BLaER1 (cell line): ENCODE results near the gene RUFY3.
"Not testable (repeated sequence)": the region's sequence is repeated elsewhere in the genome, so short reads cannot be mapped to it uniquely, and the experiment has no call there.

Source experiments
- H3K27ac ChIP-seq: shearing (Covaris generic); formaldehyde crosslinking; 2 replicates; pipeline ENCODE4 v1.8.1; 2022
- H3K27me3 ChIP-seq: shearing (Covaris generic); formaldehyde crosslinking; 2 replicates; pipeline ENCODE4 v1.8.1; 2022
- H3K36me3 ChIP-seq: shearing (Covaris generic); formaldehyde crosslinking; 2 replicates; pipeline ENCODE4 v1.8.1; 2022
- H3K4me1 ChIP-seq: shearing (Covaris generic); formaldehyde crosslinking; 2 replicates; pipeline ENCODE4 v1.8.1; 2022
- H3K4me2 ChIP-seq: shearing (Covaris generic); formaldehyde crosslinking; 2 replicates; pipeline ENCODE4 v1.8.1; 2022
- H3K4me3 ChIP-seq: shearing (Covaris generic); formaldehyde crosslinking; 2 replicates; pipeline ENCODE4 v1.8.1; 2022
- H3K9ac ChIP-seq: shearing (Covaris generic); formaldehyde crosslinking; 2 replicates; pipeline ENCODE4 v1.8.1; 2022
- H3K9me3 ChIP-seq: shearing (Covaris generic); formaldehyde crosslinking; 2 replicates; pipeline ENCODE4 v1.8.1; 2022
- H4K20me1 ChIP-seq: shearing (Covaris generic); formaldehyde crosslinking; 2 replicates; pipeline ENCODE4 v1.8.1; 2022
- Cebpa-rat ChIP-seq: shearing (Covaris generic); IDR thresholded peaks from 2 replicates; pipeline ENCODE4 v1.8.1; 2022

Gene RUFY3

GRCh38 chr4:70687821-70688794 lies 33.7 kb upstream of the RUFY3 start, which contains the start of gene UTP3:
TSS of gene UTP3 (plus strand) at chr4:70688532. CDS start at chr4:70688678, 146 bp downstream.
- Histone ChIP-seq H3K4me1 (peaks cover 44% of the 10 kb centered on the region), H3K4me2 (peak within 1 kb of the TSS; percentile 89), H3K4me3 (peak within 1 kb of the TSS; percentile 85), H3K27me3 (no peaks in the 10 kb centered on the region), H4K20me1 (peaks cover 40% of the 10 kb centered on the region), H3K9me3 (no peaks in the 10 kb centered on the region), H3K9ac (peak within 1 kb of the TSS; percentile 92), H3K36me3 (peaks cover 11% of the 10 kb centered on the region; the same call in 1 of the 2 replicates), H3K27ac (peak within 1 kb of the TSS; percentile 94)
- TF ChIP-seq Cebpa-rat = no peak

- Histone ChIP-seq H4K20me1 (peaks cover 40% of the 10 kb centered on the region), H3K4me1 (peaks cover 44% of the 10 kb centered on the region), H3K9ac (peak overlapping the region; percentile 92), H3K4me2 (peak overlapping the region; percentile 89), H3K27me3 (no peaks in the 10 kb centered on the region), H3K27ac (peak overlapping the region; percentile 94), H3K9me3 (no peaks in the 10 kb centered on the region), H3K36me3 (peaks cover 11% of the 10 kb centered on the region; the same call in 1 of the 2 replicates), H3K4me3 (peak overlapping the region; percentile 85)
- no peak for TF ChIP-seq Cebpa-rat
Observed at GRCh38 chr4:70688795-70689231, 33.0 kb upstream of the RUFY3 start.

GRCh38 chr4:70691661-70692060 lies 30.1 kb upstream of the RUFY3 start:
- H3K9ac ChIP-seq = no peak overlapping the region
- no peak for TF ChIP-seq Cebpa-rat
- peak overlapping the region; percentile 89 for H3K4me2 ChIP-seq
- no peak overlapping the region for H3K4me3 ChIP-seq
- H3K27me3 ChIP-seq = no peaks in the 10 kb centered on the region
- H4K20me1 ChIP-seq = peaks cover 52% of the 10 kb centered on the region
- no peaks in the 10 kb centered on the region for H3K9me3 ChIP-seq
- H3K27ac ChIP-seq = no peak overlapping the region
- H3K36me3 ChIP-seq = peaks cover 11% of the 10 kb centered on the region; the same call in 1 of the 2 replicates
- peaks cover 44% of the 10 kb centered on the region for H3K4me1 ChIP-seq

- H3K36me3 ChIP-seq = peaks cover 11% of the 10 kb centered on the region; the same call in 1 of the 2 replicates
- peaks cover 42% of the 10 kb centered on the region for H4K20me1 ChIP-seq
- not testable (repeated sequence) for H3K9ac ChIP-seq, H3K27ac ChIP-seq, H3K27me3 ChIP-seq, H3K9me3 ChIP-seq, H3K4me2 ChIP-seq, H3K4me3 ChIP-seq
- H3K4me1 ChIP-seq = peaks cover 27% of the 10 kb centered on the region
Observed at GRCh38 chr4:70694633-70695032, 27.1 kb upstream of the RUFY3 start.

GRCh38 chr4:70698435-70698834 lies 23.3 kb upstream of the RUFY3 start:
- H3K36me3 ChIP-seq, H3K27me3 ChIP-seq, H3K9me3 ChIP-seq, H3K4me1 ChIP-seq, H3K27ac ChIP-seq, H3K9ac ChIP-seq, H3K4me3 ChIP-seq, H3K4me2 ChIP-seq: not testable (repeated sequence)
- 0 out of 2 replicates have a peak, but pooled peaks cover 12% of the 10 kb centered on the region for H4K20me1 ChIP-seq

- TF ChIP-seq Cebpa-rat = no peak
- Histone ChIP-seq H3K4me1 (peaks cover 15% of the 10 kb centered on the region), H3K27ac (no peak overlapping the region), H4K20me1 (peaks cover 8% of the 10 kb centered on the region; the same call in 1 of the 2 replicates), H3K27me3 (no peaks in the 10 kb centered on the region), H3K36me3 (no peaks in the 10 kb centered on the region), H3K9ac (no peak overlapping the region), H3K9me3 (no peaks in the 10 kb centered on the region), H3K4me2 (no peak overlapping the region), H3K4me3 (no peak overlapping the region)
Observed at GRCh38 chr4:70700712-70701111, 21.1 kb upstream of the RUFY3 start.

GRCh38 chr4:70701271-70701670 lies 20.5 kb upstream of the RUFY3 start:
- TF ChIP-seq Cebpa-rat = no peak
- Histone ChIP-seq H3K4me2 (no peak overlapping the region), H4K20me1 (peaks cover 3% of the 10 kb centered on the region; the same call in 1 of the 2 replicates), H3K9me3 (no peaks in the 10 kb centered on the region), H3K27me3 (no peaks in the 10 kb centered on the region), H3K36me3 (no peaks in the 10 kb centered on the region), H3K4me1 (peaks cover 19% of the 10 kb centered on the region), H3K4me3 (no peak overlapping the region), H3K9ac (no peak overlapping the region), H3K27ac (no peak overlapping the region)

- not testable (repeated sequence) for H3K27me3 ChIP-seq, H3K27ac ChIP-seq, H3K9me3 ChIP-seq, H3K4me3 ChIP-seq, H3K4me2 ChIP-seq, H3K36me3 ChIP-seq, H3K9ac ChIP-seq, H4K20me1 ChIP-seq
- peaks cover 31% of the 10 kb centered on the region for H3K4me1 ChIP-seq
Observed at GRCh38 chr4:70702592-70702991, 19.2 kb upstream of the RUFY3 start.

DNA sequence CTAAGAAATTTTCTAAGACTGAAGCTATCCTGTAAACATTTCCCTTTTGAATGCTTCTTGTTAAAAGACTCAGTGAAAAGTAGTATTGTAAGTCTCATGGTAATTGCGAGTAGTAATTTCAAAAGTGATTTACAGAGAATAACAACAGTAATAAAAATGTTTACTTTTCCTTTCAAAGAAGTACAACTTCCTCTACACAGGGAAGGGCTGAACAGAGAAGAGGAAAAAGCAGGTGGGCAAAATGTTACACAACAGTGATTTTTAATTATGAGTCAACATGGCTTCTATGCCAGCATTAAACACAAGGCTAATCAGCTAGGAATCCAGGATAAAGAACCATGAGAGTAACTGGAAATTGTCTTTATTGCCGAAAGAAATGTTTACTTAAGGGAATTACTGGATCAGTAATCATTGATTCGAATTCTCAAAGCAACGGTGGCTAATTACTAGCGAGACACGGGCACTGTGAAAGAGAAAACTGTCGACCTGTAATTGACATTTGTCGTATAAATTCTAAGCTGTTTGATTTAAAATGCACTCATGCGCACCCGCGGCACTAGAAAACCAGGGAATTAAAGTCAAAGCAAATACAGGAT lies 18.0 kb upstream of the RUFY3 start:
- Histone ChIP-seq H3K27ac (peak overlapping the region; percentile 92), H4K20me1 (no peaks in the 10 kb centered on the region; the same call in 1 of the 2 replicates), H3K36me3 (no peaks in the 10 kb centered on the region), H3K27me3 (no peaks in the 10 kb centered on the region), H3K4me1 (peaks cover 31% of the 10 kb centered on the region), H3K4me2 (peak overlapping the region; percentile 90), H3K9ac (peak overlapping the region; percentile 88), H3K9me3 (no peaks in the 10 kb centered on the region), H3K4me3 (peak overlapping the region; percentile 94)
- no peak for TF ChIP-seq Cebpa-rat
